Esophagus squamous epithelium (tissue), 5 donors: ENCODE data around the gene SMAP2. TPM values are rescaled to one million over a fixed set of nuclear protein-coding genes. Genes with fewer than 3 reads are reported as not detected.

Experiments used
- DNase-seq: peaks from one replicate; lab custom pipeline; 2025; lab: John Stamatoyannopoulos, UW
- H3K27ac ChIP-seq, 4 donors: fragments of 200-600 bp; sonication (generic); one replicate each; pipeline ENCODE4 v1.5.1; 2016 to 2019; ENCODE audit warnings: mild to moderate bottlenecking in 1 of 4
- H3K27me3 ChIP-seq, 4 donors: fragments of 200-600 bp; sonication (generic); 1 replicate in 3 of 4; 2 replicates in 1 of 4; pipeline versions ENCODE4 v1.5.1 to v1.6.0; 2017 to 2021; ENCODE audit warnings: antibody characterized with exemption in 1 of 4
- H3K36me3 ChIP-seq, 3 donors: fragments of 200-600 bp; sonication (generic); one replicate each; pipeline ENCODE4 v1.5.1; 2016 to 2019
- H3K4me1 ChIP-seq, 3 donors: fragments of 200-600 bp; sonication (generic); one replicate each; pipeline ENCODE4 v1.5.1; 2017 to 2019
- H3K4me3 ChIP-seq, 4 donors: fragments of 200-600 bp; sonication (generic); 1 replicate in 3 of 4; 2 replicates in 1 of 4; pipeline ENCODE4 v1.5.1; 2016 to 2019; ENCODE audit warnings: mild to moderate bottlenecking in 2 of 4, moderate library complexity in 1 of 4
- H3K9me3 ChIP-seq, 3 donors: fragments of 200-600 bp; sonication (generic); one replicate each; pipeline ENCODE4 v1.5.1; 2016 to 2019
- POLR2A ChIP-seq, 4 donors: fragments of 450-650 bp; IDR thresholded peaks; one replicate each; pipeline ENCODE4 v1.6.1; 2017; ENCODE audit warnings: antibody characterized with exemption in 4 of 4, mild to moderate bottlenecking in 4 of 4, moderate library complexity in 3 of 4
- WGBS, 2 donors: methylation state at CpG; one replicate each; pipeline ENCODE4 v1.1.5; 2018; 5-methylcytosine and 5-hydroxymethylcytosine counted together
- intact Hi-C: fragments of 100-400 bp; cut with DNase I; formaldehyde crosslinking; loops from one replicate; pipeline ENCODE4 v1.15.0; 2022
- total RNA-seq, 4 donors: library from RNA; depleted of rRNA; stranded (reverse); fragments of >200 nt; gene quantifications; one replicate each; pipeline ENCODE4 v1.1.0, GENCODE V29; 2016
- TF ChIP-seq, protein P1 (sequence below), 6 experiments: fragments of 450-650 bp in 4 of 6; fragments of 200-600 bp in 2 of 6; sonication (generic) in 2 of 6; IDR thresholded peaks; one replicate each; pipeline ENCODE4 v1.5.1; 2016 to 2019; ENCODE audit warnings: antibody characterized with exemption in 6 of 6, mild to moderate bottlenecking in 4 of 6, moderate library complexity in 4 of 6
- donor health status: DM: yes; HTN: yes; CAD: no.

The SMAP2 gene
- total RNA-seq, 4 donors from 2014 or later = 15.1 to 34.9 (median 23.8) TPM

DNA sequence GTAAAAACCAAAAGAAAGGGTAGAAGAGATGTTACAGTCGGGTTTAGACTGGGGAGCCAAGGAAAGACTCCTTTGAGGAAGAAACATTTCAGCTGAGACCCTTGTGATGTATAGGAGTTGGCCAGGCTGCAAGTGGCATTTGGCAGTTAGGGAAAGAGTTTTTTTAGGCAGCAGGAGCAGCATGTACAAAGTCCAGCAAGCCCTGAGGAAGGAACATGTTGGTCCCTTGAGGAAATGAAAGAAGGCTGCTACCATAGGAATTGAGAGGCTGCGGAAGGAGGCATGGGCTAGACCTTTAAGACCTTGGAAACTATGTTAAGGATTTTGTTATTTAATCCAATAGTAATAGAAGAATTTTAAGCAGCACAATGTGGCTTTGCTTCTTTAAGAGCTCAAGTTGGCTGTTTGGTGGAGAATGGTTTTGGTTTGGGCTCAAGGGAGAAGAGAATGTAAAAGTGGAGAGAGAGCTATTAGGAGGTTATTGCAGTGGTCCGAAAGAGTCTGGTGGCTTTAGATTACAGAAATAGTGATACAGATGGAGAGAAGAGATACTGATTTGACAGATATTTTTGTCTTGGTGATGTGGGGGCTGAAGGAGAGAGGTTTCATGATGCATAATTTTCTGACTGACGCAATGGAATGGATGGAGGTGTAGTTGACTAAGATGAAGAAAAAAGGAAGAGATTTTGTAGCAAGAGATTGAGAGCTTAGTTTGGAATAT, 26.6 kb downstream of the SMAP2 start:
- intact Hi-C loops = loop anchor here (10.0 kb wide), 1 partner anchor 255 kb away; no protein-coding TSS in a partner anchor

DNA sequence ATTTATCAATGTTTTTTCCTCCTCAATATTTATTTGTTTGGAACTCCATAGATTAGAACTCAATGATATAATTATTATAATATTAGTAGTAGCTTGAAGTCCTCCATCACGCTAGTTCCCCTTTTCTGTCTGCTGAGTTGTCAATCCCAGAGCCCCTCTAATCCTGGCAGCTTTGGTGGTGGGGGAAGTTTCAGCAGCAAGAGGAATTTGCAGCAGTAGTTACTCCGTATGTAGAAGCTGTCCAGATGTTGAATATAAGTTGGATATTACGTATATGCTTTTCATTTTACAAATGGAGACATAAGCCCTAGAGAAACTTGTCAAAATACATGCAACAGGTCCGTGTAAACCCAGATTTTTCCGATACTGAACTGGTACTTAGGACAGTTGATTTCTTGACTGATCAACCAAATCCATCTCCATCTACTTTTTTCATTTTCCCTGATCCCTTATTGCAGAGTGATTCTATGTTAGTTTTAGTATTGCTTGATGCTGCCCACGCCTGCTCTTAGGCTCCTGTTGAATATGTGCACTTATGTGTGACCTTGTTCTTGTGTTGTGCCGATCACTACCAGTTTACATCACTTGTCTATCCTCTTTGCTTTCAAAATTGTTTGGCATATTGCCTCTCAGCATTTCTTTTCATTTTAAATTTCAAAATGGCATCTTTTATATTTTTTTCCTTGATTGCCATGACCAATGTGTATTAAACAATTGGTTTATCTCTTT, 28.1 kb downstream of the SMAP2 start:
- TF ChIP-seq POLR2A (IDR thresholded peaks at IDR 0.05) = no peak
- TF ChIP-seq, protein P1, sequence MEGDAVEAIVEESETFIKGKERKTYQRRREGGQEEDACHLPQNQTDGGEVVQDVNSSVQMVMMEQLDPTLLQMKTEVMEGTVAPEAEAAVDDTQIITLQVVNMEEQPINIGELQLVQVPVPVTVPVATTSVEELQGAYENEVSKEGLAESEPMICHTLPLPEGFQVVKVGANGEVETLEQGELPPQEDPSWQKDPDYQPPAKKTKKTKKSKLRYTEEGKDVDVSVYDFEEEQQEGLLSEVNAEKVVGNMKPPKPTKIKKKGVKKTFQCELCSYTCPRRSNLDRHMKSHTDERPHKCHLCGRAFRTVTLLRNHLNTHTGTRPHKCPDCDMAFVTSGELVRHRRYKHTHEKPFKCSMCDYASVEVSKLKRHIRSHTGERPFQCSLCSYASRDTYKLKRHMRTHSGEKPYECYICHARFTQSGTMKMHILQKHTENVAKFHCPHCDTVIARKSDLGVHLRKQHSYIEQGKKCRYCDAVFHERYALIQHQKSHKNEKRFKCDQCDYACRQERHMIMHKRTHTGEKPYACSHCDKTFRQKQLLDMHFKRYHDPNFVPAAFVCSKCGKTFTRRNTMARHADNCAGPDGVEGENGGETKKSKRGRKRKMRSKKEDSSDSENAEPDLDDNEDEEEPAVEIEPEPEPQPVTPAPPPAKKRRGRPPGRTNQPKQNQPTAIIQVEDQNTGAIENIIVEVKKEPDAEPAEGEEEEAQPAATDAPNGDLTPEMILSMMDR (IDR thresholded peaks at IDR 0.05) = no peak
- Histone ChIP-seq H3K36me3 (no peaks in the 10 kb centered on the region), H3K27me3 (no peaks in the 10 kb centered on the region), H3K4me1 (peaks cover 0 to 28% (median 0%) of the 10 kb centered on the region in 3 donors), H3K4me3 (peak overlapping the region in 1 of 4 donors; percentile 5), H3K27ac (peak overlapping the region in 1 of 4 donors; percentile 60), H3K9me3 (no peaks in the 10 kb centered on the region)
- WGBS, 2 donors = 65 to 74% methylated on average over 7 of the region's 7 CpGs
- DNase-seq = no peak
- intact Hi-C loops = loop anchor here (10.0 kb wide), 1 partner anchor 257 kb away; no protein-coding TSS in a partner anchor

More for the DNA sequence above, 26.6 kb downstream of the SMAP2 start:
- Histone ChIP-seq H3K4me3 (peak overlapping the region in 1 of 4 donors; percentile 16), H3K36me3 (no peaks in the 10 kb centered on the region), H3K27me3 (no peaks in the 10 kb centered on the region), H3K9me3 (no peaks in the 10 kb centered on the region), H3K4me1 (peaks cover 0 to 31% (median 0%) of the 10 kb centered on the region in 3 donors), H3K27ac (peak overlapping the region in 3 of 4 donors; percentile 41 to 64 (median 47))
- peak in 1 of 4 donors; percentile 22 for TF ChIP-seq POLR2A (IDR thresholded peaks at IDR 0.05)
- TF ChIP-seq, protein P1 (IDR thresholded peaks at IDR 0.05) = no peak
- DNase-seq = no peak
- WGBS, 2 donors = 67 to 77% methylated on average over 4 of the region's 4 CpGs

DNA sequence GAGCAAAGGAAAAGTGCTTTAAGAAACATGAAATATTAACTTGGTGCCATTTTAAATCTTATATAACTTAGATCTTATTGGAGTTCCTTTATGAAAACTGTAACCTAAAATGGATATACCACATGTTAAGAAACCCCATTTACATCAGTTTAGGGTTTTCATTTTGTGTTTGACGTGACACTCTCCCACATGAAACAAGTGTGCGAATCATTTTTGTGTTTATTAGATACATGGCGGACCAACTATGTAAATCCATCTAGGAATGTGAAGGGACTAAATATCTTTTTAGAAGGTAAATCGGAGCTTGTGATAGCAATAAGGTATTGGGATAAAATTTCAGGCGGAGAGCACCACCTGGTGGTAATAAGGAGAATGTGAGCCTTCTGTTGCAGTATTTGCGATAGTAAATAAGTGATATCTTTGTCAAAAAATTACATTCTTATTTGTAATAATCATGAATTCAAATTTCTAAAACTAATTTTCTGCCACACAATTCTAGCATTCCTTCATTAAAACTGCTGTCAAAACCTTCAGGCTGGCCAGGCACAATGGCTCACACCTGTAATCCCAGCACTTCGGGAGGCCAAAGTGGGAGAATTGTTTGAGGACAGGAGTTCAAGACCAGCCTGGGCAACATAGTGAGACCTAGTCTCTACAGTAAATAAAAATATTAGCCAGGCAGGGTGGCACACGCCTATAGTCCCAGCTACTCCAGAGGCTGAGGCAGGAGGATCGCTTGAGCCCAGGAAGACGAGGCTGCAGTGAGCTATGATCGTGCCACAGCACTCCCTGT, 31.3 kb downstream of the SMAP2 start:
- H3K27me3 ChIP-seq = no peaks in the 10 kb centered on the region
- TF ChIP-seq, protein P1 (IDR thresholded peaks at IDR 0.05) = peak; percentile 73 to 91 (median 86)
- TF ChIP-seq POLR2A (IDR thresholded peaks at IDR 0.05) = no peak
- DNase-seq = no peak
- H3K36me3 ChIP-seq = peaks cover 0 to 15% (median 3%) of the 10 kb centered on the region in 3 donors
- intact Hi-C loops = loop anchor here (10.0 kb wide), 1 partner anchor 260 kb away; no protein-coding TSS in a partner anchor
- no peak overlapping the region for H3K27ac ChIP-seq
- peaks cover 0 to 26% (median 0%) of the 10 kb centered on the region in 3 donors for H3K4me1 ChIP-seq
- H3K4me3 ChIP-seq = no peak overlapping the region
- WGBS, 2 donors = 43 to 45% methylated on average over 11 of the region's 11 CpGs
- no peaks in the 10 kb centered on the region for H3K9me3 ChIP-seq

DNA sequence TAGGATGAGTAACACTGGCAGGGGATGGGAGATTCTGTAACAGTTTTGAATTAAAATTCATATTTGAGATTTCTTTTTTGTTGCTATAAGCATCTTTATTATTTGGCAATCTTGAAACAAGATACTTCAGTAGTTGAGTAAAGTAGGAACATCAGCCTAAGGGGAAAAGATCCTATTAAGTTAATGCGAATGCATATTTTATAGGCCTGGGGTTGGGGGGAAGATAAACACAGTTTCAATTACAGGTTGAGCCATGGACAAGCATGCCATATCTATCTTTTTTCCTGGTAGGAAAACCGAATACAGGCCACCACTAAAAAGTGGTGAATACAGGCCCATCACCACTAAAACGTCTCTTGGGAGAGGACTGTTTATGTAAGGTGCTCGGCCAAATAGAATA, 32.3 kb downstream of the SMAP2 start:
- TF ChIP-seq POLR2A (IDR thresholded peaks at IDR 0.05) = no peak
- TF ChIP-seq, protein P1 (IDR thresholded peaks at IDR 0.05) = no peak
- intact Hi-C loops = loop anchor here (10.0 kb wide), 1 partner anchor 261 kb away; no protein-coding TSS in a partner anchor
- WGBS, 2 donors = 75 to 79% methylated on average over 4 of the region's 4 CpGs

More for the DNA sequence above, 32.3 kb downstream of the SMAP2 start:
- H3K27me3 ChIP-seq = no peaks in the 10 kb centered on the region
- peaks cover 0 to 24% (median 3%) of the 10 kb centered on the region in 3 donors for H3K36me3 ChIP-seq
- H3K4me3 ChIP-seq = no peak overlapping the region
- no peak for DNase-seq
- H3K9me3 ChIP-seq = no peaks in the 10 kb centered on the region
- no peak overlapping the region for H3K27ac ChIP-seq
- H3K4me1 ChIP-seq = peaks cover 0 to 17% (median 0%) of the 10 kb centered on the region in 3 donors
